SK-MEL-5 (cell line): ENCODE data around the gene MYO1E. TPM values are rescaled to one million over a fixed set of nuclear protein-coding genes. Genes with fewer than 3 reads are reported as not detected.

Experiments
- DNase-seq: peaks from one replicate; pipeline ENCODE4 v3.0.0-alpha.2; 2016; ENCODE audit warnings: low read depth, low spot score
- in situ Hi-C: cut with HindIII; loops from 2 replicates; pipeline ENCODE4 v1.10.0; 2016; ENCODE audit warnings: low sequenced_read_pairs, high pct_unique_total_duplicates, low pct_unique_long_range_greater_than_20kb
- total RNA-seq: library from RNA; depleted of rRNA; stranded (reverse); fragments of >200 nt; shearing (Covaris generic); gene quantifications from 2 replicates; pipeline ENCODE4 v1.2.3, GENCODE V29; 2014

MYO1E gene
- total RNA-seq, 1 experiment from 2014 or later, result 68.7 TPM

DNA sequence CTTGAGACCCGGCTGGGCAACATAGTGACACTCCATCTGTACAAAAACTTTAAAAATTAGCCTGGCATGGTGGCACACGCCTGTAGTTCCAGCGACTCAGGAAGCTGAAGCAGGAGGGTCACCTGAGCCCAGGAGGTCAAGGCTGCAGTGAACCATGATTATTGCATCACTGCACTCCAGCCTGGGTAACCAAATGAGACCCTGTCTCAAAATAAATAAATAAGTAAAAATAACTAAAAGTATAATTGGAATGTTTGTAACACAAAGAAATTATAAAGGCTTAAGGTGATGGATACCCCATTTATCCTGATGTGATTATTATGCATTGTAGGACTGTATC, 38.6 kb downstream of the MYO1E start:
- no peak for DNase-seq
- in situ Hi-C loops, result no loop called here

DNA sequence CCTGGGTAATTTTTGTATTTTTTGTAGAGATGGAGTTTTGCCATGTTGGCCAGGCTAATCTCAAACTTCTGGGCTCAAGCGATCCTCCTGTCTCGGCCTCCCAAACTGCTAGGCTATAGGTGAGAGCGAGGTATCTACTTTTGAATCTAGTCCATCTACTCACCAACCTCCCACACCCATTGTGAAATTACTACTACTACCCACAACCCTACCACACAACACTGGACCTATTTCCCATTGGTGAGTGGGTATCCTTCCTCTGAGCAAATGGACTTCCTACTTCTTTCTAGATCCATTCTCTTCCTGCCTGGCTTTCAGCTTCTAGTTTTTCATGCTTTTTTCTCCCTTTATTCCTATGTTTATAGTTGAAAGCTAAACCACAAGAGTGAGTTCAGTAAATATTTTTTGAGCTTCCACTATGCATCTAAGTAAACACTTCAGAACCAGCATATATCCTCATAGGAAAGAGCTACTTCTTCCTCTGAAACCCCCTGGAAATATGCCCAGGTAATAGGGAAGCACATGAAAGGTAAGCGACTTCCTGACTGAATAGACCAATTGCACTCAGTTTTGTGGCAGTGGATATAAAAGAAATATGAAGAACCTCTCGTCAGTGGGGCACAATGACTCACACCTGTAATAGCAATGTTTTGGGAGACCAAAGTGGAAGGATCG, 39.1 kb downstream of the MYO1E start:
- in situ Hi-C loops, result no loop called here
- DNase-seq, result no peak

DNA sequence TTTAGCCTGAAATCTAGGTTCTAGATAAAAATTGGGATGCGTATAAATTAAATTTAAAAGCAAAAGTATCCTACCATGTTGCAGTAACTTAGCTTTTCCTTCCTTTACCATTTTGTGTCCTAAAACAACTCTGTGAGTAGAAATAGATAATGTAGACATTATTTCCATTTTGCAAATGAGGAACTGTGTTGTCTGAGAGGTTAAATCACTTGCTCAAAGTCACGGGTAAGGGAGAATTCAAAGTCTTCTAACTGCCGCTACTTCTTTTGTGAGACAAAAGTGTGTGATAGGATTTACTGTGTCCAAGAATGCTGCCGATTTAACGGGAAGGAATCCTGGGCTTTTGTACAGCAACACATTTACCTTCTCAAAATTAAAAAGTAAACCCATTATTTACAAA, 40.7 kb downstream of the MYO1E start:
- no peak for DNase-seq

DNA sequence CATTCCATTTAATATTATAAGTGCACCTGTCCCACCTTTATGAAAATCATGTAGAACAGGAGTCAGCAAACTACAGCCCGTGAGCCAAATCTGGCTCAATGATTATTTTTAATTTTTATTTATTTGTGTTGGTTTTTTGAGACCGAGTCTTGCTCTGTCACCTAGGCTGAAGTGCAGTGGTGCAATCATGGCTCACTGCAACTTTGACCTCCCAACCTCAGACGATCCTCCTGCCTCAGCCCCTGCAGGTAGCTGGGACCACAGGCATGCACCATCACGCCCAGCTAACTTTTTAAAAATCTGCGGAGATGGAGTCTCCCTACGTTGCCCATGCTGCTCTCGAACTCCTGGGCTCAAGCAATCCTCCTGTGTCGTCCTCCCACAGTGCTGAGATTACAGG, 42.0 kb downstream of the MYO1E start:
- DNase-seq, result no peak
- in situ Hi-C loops, result no loop called here

More for the DNA sequence above, 40.7 kb downstream of the MYO1E start:
- in situ Hi-C loops, result no loop called here

DNA sequence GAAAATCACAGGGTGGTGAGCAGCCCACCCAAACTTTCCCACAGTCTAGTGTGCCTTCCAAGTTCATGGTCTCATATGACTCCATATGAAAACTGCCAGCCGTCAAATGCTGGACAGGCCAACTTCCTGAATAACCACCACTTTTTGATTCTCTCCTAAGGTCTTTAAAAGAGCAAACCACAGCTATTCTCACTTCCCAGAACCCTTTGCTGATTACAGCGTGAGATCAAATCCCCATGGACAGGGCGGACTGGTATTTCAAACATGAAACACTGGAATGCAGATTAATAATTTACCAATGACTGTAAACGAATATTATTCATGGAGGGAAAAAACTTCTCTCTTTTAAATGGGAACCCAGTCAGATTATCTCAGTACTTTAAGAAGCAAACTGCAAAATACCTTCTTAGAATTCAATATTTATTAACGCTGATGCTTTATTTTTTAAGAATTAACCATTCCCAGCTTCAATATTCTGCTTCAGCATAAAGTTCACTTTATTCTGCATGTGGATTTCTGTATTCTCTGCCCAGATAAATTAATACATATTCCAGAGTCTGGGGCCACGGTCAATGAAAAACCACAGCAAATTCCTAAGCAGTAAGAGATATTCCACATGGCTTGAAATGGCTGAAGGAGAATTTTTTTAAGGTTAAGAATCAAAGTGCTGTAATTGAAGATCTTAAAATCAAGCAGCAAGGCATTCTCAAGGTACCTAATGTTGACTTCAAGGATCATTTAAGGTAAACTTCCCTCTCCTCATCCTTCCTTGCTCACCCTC, 42.9 kb downstream of the MYO1E start:
- peak; percentile 29 for DNase-seq
- in situ Hi-C loops, result no loop called here

DNA sequence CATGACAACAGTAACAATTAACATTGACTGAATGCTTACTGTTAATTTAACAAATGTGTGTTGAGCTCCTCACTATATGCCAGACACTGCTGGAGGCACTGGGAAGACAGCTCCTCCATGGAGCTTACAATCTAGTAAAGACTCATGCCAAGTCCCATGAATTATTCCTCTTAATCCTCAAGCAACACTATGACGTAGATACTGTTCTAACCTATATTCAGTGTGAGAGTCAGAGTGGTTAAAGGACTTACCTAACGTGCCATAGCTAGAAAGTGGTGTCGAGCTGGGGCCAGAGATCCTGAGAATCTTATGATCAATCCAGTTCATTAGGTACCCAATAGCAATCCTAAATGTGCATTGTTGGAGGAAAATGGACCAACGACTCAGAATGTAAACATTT, 43.6 kb downstream of the MYO1E start:
- in situ Hi-C loops, result no loop called here
- DNase-seq, result no peak

DNA sequence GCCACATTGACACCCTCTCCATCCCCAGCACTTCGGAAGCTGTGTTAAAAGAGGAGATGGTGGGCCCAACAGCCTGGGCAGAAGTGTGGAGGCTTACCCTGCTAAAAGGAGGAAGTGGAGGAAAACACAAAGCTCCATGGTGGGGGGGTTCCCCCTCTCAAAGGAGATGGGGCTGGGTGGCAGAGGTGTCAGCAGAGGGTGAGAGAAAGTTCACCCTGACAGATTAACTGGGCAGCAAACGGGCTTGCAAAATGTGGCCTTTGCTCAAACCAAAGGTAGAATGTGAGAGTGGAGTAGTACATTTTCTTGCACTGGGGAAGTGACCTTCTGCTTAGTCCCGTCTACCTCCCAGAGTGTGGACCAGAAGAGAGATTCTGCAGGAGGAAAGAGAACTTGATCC, 44.7 kb downstream of the MYO1E start:
- DNase-seq, result no peak
- in situ Hi-C loops, result no loop called here

DNA sequence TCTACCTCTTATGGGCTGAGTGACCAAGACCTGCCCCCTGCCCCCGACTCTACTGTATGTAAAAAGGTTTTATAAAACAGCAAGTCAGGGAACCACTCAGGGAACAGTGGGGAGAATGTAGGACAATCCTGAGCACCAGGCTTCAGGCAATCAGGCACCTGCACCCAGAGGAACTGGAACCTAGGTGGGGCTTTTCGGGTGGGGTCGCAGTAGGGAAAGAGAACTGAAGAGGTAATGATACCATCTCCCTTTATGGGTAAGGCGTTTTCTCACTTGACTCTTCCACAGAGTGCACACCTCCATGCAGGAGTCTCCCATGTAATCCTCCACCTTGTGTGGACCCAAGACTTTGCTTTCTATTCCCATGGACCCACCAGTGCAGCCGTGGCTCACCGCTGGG, 45.8 kb downstream of the MYO1E start:
- DNase-seq, result no peak
- in situ Hi-C loops, result no loop called here

DNA sequence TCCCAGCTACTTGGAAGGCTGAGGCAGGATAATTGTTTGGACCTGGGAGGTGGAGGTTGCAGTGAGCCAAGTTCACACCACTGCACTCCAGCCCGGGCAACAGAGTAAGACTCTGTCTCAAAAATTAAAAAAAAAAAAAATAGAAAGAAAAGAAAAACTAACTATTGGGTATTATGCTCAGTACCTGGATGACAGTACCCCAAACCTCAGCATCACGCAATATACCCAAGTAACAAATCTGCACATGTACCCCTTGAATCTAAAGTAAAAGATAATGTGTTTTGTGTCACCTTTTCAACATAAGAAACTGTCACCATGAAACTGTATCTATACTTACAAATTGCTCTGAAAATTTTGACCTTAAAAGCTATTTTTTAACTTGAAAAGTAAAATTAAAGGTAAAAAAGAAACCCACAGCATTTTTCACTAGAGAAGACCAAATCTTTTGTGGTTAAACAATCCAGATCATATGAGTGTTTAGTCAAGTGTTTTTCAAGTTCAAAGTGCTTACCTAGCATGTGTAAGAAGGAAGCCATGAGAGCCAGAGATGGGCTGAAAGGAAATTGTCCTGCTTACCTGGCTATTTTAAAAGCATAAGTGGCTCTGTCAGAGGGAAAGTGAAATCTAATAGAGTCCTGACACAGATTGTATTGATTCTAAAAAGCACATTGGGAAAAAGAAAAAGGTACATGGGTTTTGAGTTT, 50.5 kb downstream of the MYO1E start:
- in situ Hi-C loops, result no loop called here
- no peak for DNase-seq

DNA sequence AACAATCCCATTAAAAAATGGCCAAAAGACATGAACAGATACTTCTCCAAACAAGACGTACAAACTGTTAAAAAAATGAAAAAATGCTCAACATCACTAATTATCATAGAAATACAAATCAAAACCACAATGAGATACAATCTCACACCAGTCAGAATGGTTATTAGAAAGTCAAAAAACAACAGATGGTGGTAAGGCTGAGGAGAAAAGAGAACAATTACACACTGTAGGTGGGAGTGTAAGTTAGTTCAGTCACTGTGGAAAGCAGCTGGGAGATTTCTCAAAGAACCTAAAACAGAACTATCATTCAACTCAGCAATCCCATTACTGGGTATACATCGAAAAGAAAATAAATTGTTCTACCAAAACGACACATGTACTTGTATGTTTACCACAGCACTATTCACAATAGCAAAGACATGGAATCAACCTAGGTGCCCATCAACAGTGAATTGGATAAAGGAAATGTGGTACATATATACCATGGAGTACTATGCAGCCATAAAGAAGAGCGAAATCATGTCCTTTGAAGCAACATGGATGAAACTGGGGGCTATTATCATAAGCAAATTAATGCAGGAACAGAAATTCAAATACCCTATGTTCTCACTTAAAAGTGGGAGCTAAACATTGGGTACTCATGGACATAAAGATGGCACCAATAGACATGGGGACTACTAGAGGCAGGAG, 51.5 kb downstream of the MYO1E start:
- in situ Hi-C loops, result no loop called here
- no peak for DNase-seq

DNA sequence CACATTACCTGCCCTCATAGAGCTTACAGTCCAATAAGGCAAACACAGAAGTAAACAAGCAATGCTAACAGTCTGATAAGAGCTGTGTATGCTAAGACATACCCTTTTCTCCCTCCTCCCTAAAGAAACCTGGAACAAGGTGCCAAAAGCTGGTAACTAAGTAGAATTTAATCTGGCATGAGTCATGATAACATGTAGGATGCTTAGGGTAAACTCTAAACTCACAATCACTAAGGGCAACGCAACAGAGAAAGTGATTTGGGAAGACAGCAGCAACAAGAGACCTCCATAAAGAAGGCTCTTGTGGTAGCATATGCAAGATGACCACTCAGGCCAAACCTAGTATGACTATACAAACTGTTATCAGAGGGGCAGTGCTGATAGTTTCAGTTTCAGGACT, 55.5 kb downstream of the MYO1E start:
- in situ Hi-C loops, result no loop called here

DNA sequence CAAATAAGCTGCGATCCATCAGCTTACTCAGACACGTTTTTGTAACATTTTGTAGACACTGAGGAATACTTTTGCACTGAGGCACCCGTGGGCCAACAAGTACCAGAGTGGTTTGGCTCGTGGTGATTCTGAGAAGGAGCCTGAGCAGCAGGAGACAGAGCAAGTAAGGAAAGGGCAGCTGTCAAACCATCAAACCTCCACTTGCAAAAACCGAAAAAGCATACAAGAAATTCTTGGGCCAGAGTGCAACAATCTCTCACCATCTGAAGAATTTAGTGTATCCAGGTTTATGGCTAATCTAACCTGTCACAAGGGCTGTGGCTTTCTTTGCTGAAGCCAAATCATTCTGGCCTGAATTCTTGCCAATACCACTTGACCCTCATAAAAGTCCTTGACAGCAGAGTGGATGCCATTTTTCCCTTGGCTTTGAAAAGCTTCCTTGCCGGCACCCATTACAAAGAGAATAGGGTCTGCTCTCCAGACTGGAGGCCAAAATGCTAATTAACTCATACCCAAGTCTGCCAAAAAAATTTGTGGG, 56.7 kb downstream of the MYO1E start:
- peak; percentile 38 for DNase-seq
- in situ Hi-C loops, result no loop called here

More for the DNA sequence above, 55.5 kb downstream of the MYO1E start:
- no peak for DNase-seq

DNA sequence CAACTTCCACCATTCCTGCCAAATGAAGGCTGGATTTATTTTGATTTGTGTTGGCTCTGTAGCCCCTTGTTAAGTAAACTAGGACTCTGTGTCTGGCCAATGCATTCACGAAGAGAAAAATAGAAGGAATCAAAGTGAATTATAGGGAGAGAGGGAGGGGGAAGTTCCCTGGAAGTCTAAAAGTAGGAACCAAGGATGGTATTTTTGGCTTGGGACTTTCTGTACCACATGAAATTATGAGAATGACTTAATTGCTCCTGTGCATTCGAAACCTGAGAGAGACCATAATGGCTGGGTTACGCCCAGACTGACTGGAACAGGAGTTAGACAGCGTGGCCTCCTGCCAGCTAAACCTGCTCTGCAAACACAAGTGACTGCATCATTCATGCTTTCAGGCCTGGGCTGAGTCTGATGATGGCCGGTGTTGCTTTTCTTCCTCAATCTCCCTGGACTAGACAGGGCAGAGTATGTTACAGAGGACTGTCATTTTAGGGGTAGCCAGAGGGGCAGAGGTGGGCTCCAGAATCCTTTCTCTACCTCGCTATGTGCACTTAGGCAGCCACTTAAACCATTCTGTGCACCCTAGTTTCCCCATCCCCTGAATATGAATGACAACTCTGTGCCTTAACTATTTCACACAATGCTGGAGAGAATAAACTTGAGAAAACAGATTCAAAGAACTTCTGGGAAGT, 58.9 kb downstream of the MYO1E start:
- no peak for DNase-seq
- in situ Hi-C loops, result no loop called here

DNA sequence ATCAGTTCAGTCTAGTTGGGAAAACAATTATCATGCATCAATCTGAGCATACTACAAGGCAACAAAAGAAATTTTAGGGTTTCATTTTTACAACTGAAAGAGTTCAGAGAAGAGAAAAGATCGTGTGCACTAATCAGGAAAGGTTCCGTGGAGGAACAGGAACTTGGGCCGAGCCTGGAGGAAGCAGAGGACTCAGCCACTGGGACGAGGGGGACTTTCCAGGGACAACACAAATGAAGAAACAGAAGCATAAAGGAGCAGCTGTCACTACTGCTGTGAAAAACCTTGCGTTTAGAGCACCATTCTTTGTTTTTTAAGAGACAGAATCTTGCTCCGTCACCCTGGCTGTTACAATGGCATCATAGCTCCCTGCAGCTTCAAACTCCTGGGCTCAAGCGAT, 60.5 kb downstream of the MYO1E start:
- no peak for DNase-seq
- in situ Hi-C loops, result no loop called here

DNA sequence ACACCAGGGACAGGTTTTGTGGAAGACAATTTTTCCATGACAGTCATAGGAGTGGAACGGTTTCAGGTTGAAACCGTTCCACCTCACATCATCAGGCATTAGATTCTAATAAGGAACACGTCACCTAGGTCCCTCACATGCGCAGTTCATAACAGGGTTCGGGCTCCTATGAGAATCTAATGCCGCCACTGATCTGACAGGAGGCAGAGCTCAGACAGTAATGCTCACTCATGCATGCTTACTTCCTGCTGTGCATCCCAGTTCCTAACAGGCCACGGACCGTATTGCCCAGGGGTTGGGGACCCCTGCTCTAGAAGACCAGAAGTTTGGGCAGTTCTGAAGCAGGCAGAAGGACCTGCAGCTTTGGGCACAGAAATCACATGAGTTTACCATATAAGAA, 61.5 kb downstream of the MYO1E start:
- in situ Hi-C loops, result no loop called here
- no peak for DNase-seq

DNA sequence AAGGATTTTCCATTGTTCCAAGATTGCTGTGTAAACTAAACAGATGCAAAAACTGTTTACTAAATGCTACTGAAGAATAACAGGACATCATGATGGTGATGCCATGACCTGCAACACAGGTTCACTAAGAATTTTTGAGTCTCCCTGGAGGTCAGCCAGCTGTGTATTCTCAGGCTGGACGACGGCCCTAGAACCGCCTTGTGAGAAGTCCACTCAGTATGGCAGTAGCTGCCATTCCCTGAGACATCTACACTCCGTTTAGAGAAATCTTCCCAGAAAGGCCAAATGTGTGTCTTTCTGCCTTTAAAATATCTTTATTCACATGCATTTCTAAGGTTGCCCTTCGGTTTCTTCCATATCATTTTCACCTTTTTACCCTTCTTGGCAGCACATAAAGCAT, 63.3 kb downstream of the MYO1E start:
- in situ Hi-C loops, result no loop called here
- no peak for DNase-seq

DNA sequence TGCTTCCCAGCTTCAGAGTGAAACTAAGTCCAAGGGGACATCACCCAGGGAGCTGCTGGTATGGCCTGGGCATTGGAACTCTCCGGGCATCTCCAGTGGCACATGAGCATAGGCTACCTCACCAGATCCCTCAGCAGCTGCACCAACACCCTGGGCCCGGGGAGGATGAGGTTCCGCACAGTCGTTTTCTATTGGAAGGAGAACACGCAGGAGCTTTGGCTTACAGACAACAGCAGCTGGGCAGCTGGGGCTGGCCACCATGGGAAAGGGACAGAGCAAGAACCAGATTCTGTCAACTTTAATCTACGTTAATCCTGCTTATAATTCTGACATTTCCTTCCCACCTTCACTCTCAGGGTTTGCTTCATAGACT, 65.5 kb downstream of the MYO1E start:
- no peak for DNase-seq
- in situ Hi-C loops, result no loop called here
